Stimulated activated naive CD8-positive, alpha-beta T cell treated with anti-CD3 and anti-CD28 coated beads, Interleukin-15, amount 100 ng/mL, for 72 hours (primary cell): ENCODE measurements around the gene HSF2BP.
A peak's percentile ranks its signal among the peaks of the same experiment; 100 is the strongest.
"Not testable (repeated sequence)": the region's sequence is repeated elsewhere in the genome, so short reads cannot be mapped to it uniquely, and the experiment has no call there.

Source experiments
- ATAC-seq: fragments of 150-1000 bp; cut with Tn5 transposase; 2 replicates; pipeline ENCODE4 v1.10.0; 2021; ENCODE audit warnings: mild to moderate bottlenecking, moderate library complexity
- DNase-seq, 2 donors: peaks; one replicate each; pipeline ENCODE4 v3.0.0; 2021 to 2022
- H3K27ac Mint-ChIP-seq, 2 donors: one replicate each; pipeline ENCODE4 v1.8.0; 2022; ENCODE audit warnings: mild to moderate bottlenecking in 2 of 2, mixed read lengths in 2 of 2, moderate library complexity in 2 of 2
- H3K27me3 Mint-ChIP-seq: one replicate; pipeline ENCODE4 v1.8.0; 2022; ENCODE audit warnings: mixed read lengths
- H3K4me1 Mint-ChIP-seq: one replicate; pipeline ENCODE4 v1.8.0; 2022; ENCODE audit warnings: mild to moderate bottlenecking, mixed read lengths
- H3K4me3 Mint-ChIP-seq, 2 donors: one replicate each; pipeline ENCODE4 v1.8.0; 2022; ENCODE audit warnings: mild to moderate bottlenecking in 2 of 2, mixed read lengths in 2 of 2, moderate library complexity in 1 of 2
- H3K9me3 Mint-ChIP-seq, 2 donors: one replicate each; pipeline ENCODE4 v1.8.0; 2022; ENCODE audit warnings: mixed read lengths in 2 of 2

Gene HSF2BP

GRCh38 chr21:43603641-43604504, 55.4 kb downstream of the HSF2BP start:
- Mint-ChIP-seq H3K27ac (no peak overlapping the region), H3K9me3 (no peaks in the 10 kb centered on the region), H3K27me3 (no peaks in the 10 kb centered on the region), H3K4me1 (no peaks in the 10 kb centered on the region), H3K4me3 (no peak overlapping the region)
- no peak for ATAC-seq
- DNase-seq, result no peak

GRCh38 chr21:43603233-43603626, 56.1 kb downstream of the HSF2BP start:
- Mint-ChIP-seq H3K9me3 (no peaks in the 10 kb centered on the region), H3K4me1 (no peaks in the 10 kb centered on the region), H3K27me3 (no peaks in the 10 kb centered on the region), H3K27ac (no peak overlapping the region), H3K4me3 (no peak overlapping the region)
- DNase-seq (no peak), ATAC-seq (no peak)

GRCh38 chr21:43602266-43603232, 56.7 kb downstream of the HSF2BP start:
- no peak overlapping the region for H3K4me3 Mint-ChIP-seq
- DNase-seq (no peak), ATAC-seq (no peak)
- H3K27ac Mint-ChIP-seq, result no peak overlapping the region
- no peaks in the 10 kb centered on the region for H3K9me3 Mint-ChIP-seq
- H3K27me3 Mint-ChIP-seq, result no peaks in the 10 kb centered on the region
- H3K4me1 Mint-ChIP-seq, result no peaks in the 10 kb centered on the region

- Mint-ChIP-seq H3K4me3 (no peak overlapping the region), H3K27me3 (no peaks in the 10 kb centered on the region), H3K27ac (no peak overlapping the region), H3K4me1 (no peaks in the 10 kb centered on the region), H3K9me3 (no peaks in the 10 kb centered on the region)
- no peak for ATAC-seq
- no peak for DNase-seq
These were observed 58.5 kb downstream of the HSF2BP start for GRCh38 chr21:43600642-43601402.

- Mint-ChIP-seq H3K4me1 (no peaks in the 10 kb centered on the region), H3K27me3 (no peaks in the 10 kb centered on the region), H3K4me3 (no peak overlapping the region), H3K27ac (no peak overlapping the region), H3K9me3 (no peaks in the 10 kb centered on the region)
- DNase-seq (no peak), ATAC-seq (no peak)
These were observed 59.6 kb downstream of the HSF2BP start for GRCh38 chr21:43599728-43600127.

- H3K4me1 Mint-ChIP-seq, result no peaks in the 10 kb centered on the region
- H3K9me3 Mint-ChIP-seq, result no peaks in the 10 kb centered on the region
- H3K4me3 Mint-ChIP-seq, result no peak overlapping the region
- ATAC-seq, result no peak
- no peaks in the 10 kb centered on the region for H3K27me3 Mint-ChIP-seq
- DNase-seq, result no peak
- no peak overlapping the region for H3K27ac Mint-ChIP-seq
These were observed 60.7 kb downstream of the HSF2BP start for GRCh38 chr21:43598416-43599120.

GRCh38 chr21:43597540-43598250, 61.6 kb downstream of the HSF2BP start:
- ATAC-seq, result no peak
- no peak overlapping the region for H3K27ac Mint-ChIP-seq
- no peaks in the 10 kb centered on the region for H3K27me3 Mint-ChIP-seq
- H3K4me3 Mint-ChIP-seq, result no peak overlapping the region
- H3K4me1 Mint-ChIP-seq, result no peaks in the 10 kb centered on the region
- no peak for DNase-seq
- no peaks in the 10 kb centered on the region for H3K9me3 Mint-ChIP-seq

- Mint-ChIP-seq H3K9me3 (no peaks in the 10 kb centered on the region), H3K4me3 (no peak overlapping the region), H3K27ac (peak overlapping the region in 1 of 2 donors; percentile 51), H3K4me1 (no peaks in the 10 kb centered on the region), H3K27me3 (no peaks in the 10 kb centered on the region)
- no peak for ATAC-seq
- no peak for DNase-seq
These were observed 62.2 kb downstream of the HSF2BP start for GRCh38 chr21:43597052-43597451.

- no peaks in the 10 kb centered on the region for H3K27me3 Mint-ChIP-seq
- H3K9me3 Mint-ChIP-seq, result no peaks in the 10 kb centered on the region
- no peak overlapping the region for H3K4me3 Mint-ChIP-seq
- no peak overlapping the region for H3K27ac Mint-ChIP-seq
- DNase-seq, result no peak
- no peaks in the 10 kb centered on the region for H3K4me1 Mint-ChIP-seq
- no peak for ATAC-seq
These were observed 62.7 kb downstream of the HSF2BP start for GRCh38 chr21:43596616-43597015.

GRCh38 chr21:43595769-43596168, 63.5 kb downstream of the HSF2BP start:
- ATAC-seq, H3K9me3 Mint-ChIP-seq, H3K4me3 Mint-ChIP-seq, DNase-seq, H3K27ac Mint-ChIP-seq, H3K27me3 Mint-ChIP-seq, H3K4me1 Mint-ChIP-seq: not testable (repeated sequence)

- Mint-ChIP-seq H3K4me1 (no peaks in the 10 kb centered on the region), H3K4me3 (no peak overlapping the region), H3K9me3 (no peaks in the 10 kb centered on the region), H3K27ac (no peak overlapping the region), H3K27me3 (no peaks in the 10 kb centered on the region)
- ATAC-seq (no peak), DNase-seq (no peak)
These were observed 66.2 kb downstream of the HSF2BP start for GRCh38 chr21:43593078-43593477.

- no peaks in the 10 kb centered on the region for H3K27me3 Mint-ChIP-seq
- no peak overlapping the region for H3K4me3 Mint-ChIP-seq
- H3K27ac Mint-ChIP-seq, result peak overlapping the region in 1 of 2 donors; percentile 14
- no peaks in the 10 kb centered on the region for H3K9me3 Mint-ChIP-seq
- DNase-seq (no peak), ATAC-seq (no peak)
- H3K4me1 Mint-ChIP-seq, result no peaks in the 10 kb centered on the region
These were observed 67.7 kb downstream of the HSF2BP start for GRCh38 chr21:43591571-43591970.

- H3K4me1 Mint-ChIP-seq, result no peaks in the 10 kb centered on the region
- no peaks in the 10 kb centered on the region for H3K27me3 Mint-ChIP-seq
- DNase-seq (no peak), ATAC-seq (no peak)
- no peak overlapping the region for H3K4me3 Mint-ChIP-seq
- H3K27ac Mint-ChIP-seq, result no peak overlapping the region
- no peaks in the 10 kb centered on the region for H3K9me3 Mint-ChIP-seq
These were observed 69.1 kb downstream of the HSF2BP start for GRCh38 chr21:43590194-43590593.

GRCh38 chr21:43588957-43589356, 70.3 kb downstream of the HSF2BP start:
- DNase-seq, result no peak
- Mint-ChIP-seq H3K4me3 (no peak overlapping the region), H3K9me3 (no peaks in the 10 kb centered on the region), H3K27ac (no peak overlapping the region), H3K4me1 (no peaks in the 10 kb centered on the region), H3K27me3 (no peaks in the 10 kb centered on the region)
- ATAC-seq, result no peak
